ENCODE results near the gene SANBR. TPM values are rescaled to one million over a fixed set of nuclear protein-coding genes. Genes with fewer than 3 reads are reported as not detected.

The SANBR gene
- total RNA-seq: 1 to 10 TPM; 8.2 to 9.2 TPM

GRCh38 chr2:61065714-61066709 is at the start of gene SANBR:
Gene SANBR (plus strand): TSS chr2:61065871. CDS start chr2:61070351, 4,480 bp downstream.

DNA sequence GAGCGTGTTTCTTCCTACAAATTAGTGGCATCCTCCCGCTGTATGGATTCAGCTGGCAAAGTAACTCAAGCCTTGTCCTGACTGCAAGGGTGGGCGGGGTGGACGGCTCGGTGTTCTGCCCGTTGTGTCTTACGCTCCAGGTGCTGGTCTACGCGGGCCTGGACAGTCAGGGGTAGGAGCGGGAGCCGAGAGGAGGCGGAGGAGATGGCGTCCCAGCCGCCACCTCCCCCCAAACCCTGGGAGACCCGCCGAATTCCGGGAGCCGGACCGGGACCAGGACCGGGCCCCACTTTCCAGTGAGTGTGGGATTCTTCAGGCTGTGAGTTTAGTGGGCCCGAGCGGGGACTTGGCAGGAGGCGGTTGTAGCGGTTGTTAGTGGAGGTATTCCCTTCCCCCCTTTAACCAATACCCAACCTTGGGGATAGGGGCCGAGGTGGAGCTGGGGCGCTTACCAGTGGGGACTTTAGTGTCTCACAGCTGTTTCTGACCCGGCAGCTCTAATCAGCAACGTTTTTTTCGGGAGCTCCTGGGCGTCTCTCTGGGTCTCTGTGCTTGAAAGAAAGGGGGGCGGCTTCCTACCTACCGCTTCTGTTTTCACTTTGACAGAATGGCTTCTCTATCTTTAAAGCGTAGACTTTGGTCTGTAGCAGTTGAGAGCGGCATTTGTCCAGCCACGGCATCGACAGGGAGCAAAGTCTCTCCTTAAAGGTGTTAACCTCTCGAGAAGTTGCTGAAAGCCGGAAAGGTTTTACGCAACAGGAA is 47.9 kb upstream of the SANBR start, which contains the start of the genes PEX13 and PUS10:
PEX13 (plus strand) TSS at position 165 of the 762 bp plus-strand sequence; CDS start at position 205, 40 bp downstream.
PUS10 (minus strand) TSS at position 700 of the 762 bp plus-strand sequence. CDS start 6,365 bp downstream, outside the sequence.

Other genes starting within 250 kb of the SANBR start
- 10 to 100 TPM; 20.5 to 22.2 TPM for gene REL, start 184.3 kb upstream of the SANBR start, total RNA-seq
- gene PEX13, start 48.2 kb upstream of the SANBR start, total RNA-seq: 10 to 100 TPM; 15.6 to 16.5 TPM
- gene PUS10, start 47.6 kb upstream of the SANBR start, total RNA-seq: 1 to 10 TPM; 5.6 to 6.0 TPM
- 10 to 100 TPM in 1 of 2 experiments, 1 to 10 TPM in 1; 9.9 to 11.1 TPM for gene C2orf74, start 96.3 kb downstream of the SANBR start, total RNA-seq

All from activated naive CD4-positive, alpha-beta T cell treated with anti-CD3 and anti-CD28 coated beads, Interleukin-2, amount 10 ng/mL, durations not matched to agents 5 hours and 36 hours (primary cell).